Stimulated activated CD8-positive, alpha-beta memory T cell treated with anti-CD3 and anti-CD28 coated beads, Interleukin-15, amount 100 ng/mL, for 4 hours (primary cell): ENCODE measurements around the gene FBXO42.
"Not testable (repeated sequence)": the region's sequence is repeated elsewhere in the genome, so short reads cannot be mapped to it uniquely, and the experiment has no call there.

Source experiments
- DNase-seq, 2 donors: peaks; one replicate each; pipeline ENCODE4 v3.0.0-alpha.2; 2020; ENCODE audit warnings: low read depth in 2 of 2

Gene FBXO42

DNA sequence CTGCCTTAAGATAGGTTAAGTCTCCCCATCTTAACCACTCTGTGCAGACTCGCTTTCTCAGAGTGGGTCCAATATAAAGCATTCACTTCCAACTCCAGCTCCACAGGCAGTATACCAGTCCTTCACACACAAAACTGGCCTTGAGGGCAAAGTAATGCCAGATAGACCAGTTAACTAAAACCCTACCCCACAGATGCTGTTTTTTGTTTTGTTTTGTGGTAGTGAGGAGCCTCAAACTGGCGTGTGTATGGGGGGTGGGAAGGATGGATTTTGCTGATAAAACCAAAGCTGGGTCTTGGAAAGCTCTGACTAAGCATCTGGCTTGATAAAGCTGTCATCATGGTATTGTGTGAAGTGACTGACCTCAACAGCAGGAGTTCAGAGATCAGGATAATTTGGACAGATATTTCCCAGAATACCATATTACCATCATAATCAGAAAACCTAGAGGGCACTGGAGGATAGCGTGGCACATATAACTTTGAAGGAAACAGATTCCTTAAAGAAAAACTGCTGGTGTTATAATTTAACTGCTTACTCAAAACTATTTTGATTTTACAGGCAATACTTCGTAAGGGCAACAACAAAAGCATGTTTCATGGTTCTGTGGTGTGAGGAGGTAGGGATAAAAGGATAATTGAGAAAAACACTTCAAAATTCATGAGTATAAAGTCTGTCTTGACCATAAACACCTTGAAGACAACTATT, 85.7 kb downstream of the FBXO42 start:
- DNase-seq: no peak

DNA sequence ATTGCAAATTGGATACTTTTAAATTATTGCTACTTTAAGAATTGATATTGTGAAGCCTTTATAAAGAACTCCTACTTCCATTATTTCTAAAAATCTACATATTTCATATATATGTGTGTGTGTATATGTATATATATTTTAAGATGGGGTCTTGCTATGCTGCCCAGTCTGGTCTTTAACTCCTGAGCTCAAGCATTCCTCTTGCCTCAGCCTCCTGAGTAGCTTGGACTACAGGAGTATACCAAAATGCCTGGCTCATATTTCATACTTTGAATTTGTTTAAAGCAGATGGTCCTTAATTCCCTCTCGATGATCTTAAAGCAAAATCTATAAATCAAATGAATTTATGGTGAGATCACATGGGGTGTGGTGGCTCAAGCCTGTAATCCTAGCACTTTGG, 90.2 kb downstream of the FBXO42 start:
- no peak for DNase-seq

DNA sequence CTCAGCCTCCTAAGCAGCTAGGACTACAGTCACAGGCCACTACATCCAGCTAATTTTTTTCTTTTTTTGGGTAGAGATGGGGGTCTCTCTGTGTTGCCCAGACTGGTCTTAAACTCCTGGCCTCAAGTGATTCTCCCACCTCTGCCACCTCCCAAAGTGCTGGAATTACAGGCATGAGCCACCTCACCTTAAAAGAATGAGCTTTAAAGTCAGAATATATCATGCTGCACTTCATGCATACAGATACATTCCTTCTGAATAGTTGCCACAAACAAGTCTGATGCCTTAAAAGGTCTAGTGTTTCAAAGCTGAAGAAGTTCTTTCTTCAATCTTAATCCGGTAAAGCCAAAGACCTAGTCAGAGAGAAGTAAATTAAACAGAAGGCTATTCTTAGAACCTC, 91.5 kb downstream of the FBXO42 start:
- DNase-seq: no peak

DNA sequence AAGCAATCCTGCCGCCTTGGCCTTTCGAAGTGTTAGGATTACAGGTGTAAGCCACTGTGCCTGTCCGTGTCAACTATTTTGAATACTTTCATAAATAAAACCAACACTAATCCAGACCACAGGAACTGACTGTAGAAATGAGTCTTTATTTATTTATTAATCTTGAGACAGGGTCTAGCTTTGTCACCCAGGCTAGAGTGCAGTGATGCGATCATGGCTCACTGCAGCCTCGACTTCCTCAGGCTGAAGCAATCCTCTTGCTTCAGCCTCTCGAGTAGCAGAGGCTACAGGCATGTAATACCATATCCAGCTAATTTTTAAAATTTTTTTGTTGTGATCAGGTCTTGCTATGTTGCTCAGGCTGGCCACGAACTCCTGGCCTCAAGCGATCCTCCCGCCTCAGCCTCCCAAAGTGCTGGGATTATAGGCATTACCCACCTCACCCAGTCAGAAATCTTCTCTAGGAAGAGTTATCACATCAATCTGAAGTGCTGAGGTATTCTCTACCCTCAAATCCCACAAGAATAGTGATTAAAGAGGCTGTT, 93.6 kb downstream of the FBXO42 start:
- no peak for DNase-seq

DNA sequence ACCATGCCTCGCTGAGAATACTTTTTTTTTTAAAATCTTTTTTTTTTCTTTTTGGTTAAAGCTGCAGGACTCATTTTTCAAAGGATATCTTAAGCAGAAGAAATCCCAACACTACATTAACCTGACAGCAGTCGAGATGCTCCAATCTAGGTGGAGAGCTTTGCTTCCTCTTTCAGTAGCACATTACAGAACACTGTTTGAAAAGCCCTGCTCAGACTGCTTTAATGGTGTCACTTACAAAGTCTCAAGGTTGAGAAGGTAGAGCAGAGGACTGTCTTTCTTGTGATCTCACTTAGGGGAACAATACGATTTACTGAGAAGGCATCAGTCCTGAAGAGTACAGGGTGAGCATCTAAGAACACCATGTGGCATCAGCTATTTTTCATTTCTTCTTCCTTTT, 94.3 kb downstream of the FBXO42 start:
- DNase-seq: no peak

DNA sequence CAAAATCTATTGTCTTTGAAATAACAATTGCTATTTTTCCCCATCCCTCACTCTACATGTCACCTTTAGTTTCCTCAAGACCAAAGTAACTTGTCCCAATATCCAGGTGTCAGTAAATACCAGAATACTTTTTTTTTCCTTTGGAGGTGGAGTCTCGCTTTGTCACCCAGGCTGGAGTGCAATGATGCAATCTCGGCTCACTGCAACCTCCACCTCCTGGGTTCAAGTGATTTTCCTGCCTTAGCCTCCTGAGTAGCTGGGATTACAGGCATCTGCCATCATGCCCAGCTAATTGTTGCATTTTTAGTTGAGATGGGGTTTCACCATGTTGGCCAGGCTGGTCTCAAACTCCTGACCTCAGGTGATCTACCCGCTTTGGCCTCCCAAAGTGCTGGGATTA, 94.7 kb downstream of the FBXO42 start:
- not testable (repeated sequence) for DNase-seq

DNA sequence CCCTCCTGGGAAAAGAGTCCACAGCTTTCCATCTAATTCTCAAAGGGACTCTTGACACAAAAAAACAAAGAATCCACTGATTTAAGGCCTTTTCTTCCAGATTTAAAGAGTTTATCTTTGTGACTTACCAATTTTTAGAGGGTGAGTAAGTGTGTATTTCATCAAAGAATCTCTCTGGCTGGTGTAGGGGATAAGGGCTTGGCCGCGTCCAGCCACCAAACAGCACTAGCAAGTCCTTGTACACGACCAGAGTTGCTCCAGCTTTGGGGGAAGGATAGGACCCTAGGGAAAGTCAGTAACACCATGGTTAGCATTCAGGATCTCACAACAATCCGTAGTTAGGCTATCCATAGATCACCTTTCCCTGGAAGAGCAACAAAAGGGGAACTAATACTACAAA, 95.8 kb downstream of the FBXO42 start:
- DNase-seq: no peak

DNA sequence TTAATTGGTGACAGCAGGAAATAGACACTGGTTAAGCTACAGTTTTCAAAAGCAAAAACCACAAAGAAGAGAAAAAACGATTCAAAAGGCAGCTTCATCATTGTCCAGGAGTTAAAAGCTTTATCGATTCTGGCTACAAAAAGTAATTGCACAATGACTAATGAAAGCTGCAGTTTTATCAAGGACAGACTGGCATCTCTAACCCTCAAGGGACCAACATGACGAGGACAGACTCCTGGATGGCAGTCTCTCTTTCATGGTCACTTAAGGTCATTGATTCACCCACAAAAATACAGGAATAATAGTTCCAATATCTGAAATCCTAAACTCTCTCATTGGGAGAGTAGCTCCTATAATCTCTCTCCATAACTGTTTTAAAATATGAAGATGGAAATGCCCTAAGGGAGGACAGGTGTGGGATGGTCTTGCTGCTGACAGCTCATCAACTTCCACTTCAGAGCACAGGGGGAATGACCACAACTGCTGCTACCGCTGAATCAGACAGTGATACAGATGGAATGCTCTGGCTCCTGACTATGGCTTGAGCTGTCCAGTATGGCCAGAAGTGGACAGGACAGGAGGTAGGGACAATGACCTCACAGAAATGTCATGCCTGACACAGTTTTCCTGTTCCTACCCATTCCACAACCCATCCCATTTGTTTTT, 97.9 kb downstream of the FBXO42 start:
- DNase-seq: no peak

DNA sequence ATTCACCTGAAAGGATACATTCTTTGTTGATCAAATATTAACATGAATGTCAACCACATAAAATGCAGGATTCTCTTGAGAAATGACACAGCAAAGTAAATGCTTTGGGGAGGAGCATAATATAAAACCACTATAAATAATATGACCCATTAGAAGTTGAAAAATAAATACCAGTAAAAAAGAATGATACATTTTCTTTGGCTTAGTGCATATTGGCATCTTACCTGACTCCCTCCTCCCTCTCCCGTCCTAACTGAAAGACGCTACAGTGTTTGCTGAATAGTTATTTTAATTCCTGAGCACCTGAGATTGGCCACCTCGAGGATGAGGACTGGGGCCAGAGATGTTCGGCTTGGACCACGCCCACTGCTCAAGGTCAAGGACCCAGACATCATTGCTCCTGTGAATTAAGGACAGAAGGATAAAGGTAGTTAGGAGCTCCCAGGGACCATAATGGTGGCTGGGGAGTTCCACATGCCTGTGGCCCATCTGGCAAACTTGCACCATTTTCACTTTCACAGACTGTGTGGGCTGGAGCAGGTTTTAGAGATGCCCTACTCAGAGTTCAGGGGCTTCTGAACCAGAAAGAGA, 98.9 kb downstream of the FBXO42 start:
- no peak for DNase-seq

DNA sequence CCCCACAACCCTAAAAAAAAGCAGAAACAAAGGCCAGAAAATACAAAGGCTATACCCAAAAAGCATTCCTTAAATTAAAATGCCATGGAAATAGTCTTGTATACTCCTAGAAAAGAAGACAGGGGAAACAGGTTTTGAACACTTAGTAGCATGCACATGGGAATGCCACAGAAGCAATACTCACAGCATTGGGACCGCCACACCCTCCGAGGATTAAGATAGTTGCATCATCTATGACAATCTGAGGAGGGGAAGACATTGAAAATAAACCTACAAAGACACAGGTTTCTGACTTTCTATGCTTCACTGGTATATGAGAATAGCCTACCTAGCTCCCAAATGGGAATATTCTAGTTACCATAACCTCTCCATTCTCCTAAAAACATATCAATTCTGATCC, 99.4 kb downstream of the FBXO42 start:
- no peak for DNase-seq

DNA sequence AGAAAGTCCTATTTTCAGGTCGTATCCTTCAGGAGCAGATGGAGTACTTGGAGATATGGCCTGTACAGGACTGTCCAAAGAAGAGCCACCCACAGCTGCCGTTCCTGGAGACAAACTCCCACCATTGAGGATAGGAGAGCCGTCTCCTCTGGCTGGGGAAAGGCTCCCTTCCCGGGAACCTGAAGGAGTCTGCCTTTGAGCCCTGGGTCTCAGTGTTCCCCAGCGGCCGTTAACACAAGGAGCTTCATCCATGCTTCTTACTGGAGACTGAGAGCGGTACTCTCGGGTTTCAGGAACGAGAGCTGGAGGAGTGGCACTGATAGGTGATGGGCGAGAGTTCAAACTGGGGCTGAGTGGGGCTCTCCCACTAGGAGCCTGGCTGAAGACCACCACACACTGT, 100.9 kb downstream of the FBXO42 start:
- DNase-seq: no peak

DNA sequence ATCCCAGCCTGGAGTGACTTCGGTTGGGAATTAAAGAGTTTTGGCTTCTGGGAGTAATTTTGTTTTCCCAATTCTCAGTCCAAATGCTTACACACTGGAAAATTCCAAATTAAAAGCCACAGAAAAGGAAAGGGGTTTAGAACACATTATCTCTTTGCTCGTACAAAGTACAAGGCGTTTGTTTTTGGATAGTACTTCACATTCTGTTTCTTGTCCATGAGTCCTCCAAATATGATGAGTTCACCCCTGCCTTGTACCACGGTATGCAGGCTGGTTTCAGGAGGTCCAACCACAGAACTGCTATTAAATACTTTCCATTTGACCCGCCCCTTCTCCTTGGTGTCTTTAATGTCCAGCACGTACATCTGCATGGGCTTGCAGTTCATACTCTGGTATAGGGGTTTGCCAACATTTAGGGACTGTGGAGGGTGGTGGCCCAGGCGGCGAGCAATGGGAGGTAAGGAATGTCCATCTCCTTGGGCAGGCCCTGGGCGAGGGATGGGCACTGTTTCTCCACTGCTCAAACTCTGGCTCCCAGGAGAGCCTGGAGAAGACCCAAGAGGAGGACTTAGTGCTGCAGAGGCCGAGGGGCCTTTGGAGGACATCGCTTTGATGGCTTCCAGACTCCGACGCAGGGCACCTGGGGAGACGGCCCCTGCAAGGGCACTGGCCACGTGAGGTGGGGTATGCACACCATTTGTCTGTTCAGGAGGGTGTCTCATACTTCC, 101.6 kb downstream of the FBXO42 start:
- DNase-seq: no peak

DNA sequence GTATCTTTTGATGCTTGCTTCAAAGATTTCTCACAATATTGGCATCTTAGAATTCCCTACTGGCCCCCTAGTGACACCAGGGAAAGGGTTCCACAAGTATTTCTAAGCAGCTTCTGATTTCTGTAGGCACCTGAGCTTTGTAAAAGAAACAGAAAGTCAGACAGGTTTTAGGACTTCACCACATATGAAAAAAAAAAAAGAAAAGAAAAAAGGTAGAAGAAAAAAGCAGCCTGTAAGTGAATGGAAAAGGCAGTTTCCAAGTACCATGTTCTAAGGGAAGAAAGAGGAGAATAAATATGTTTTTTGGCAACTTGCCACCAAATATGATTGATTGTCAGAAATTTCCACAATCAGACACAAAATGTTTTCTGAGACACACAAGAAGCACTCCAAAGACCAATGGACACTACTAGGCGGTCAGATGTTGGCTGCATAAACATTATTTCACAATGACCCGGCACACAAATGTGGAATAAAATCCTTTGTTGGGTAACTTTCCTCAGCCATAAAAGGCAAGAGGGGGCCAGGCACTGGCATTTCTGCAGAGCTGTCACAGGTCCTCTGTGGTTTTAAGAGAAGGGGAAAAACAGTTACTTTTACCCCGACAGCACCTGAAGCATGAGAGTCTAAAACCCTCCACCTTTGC, 102.6 kb downstream of the FBXO42 start:
- no peak for DNase-seq

DNA sequence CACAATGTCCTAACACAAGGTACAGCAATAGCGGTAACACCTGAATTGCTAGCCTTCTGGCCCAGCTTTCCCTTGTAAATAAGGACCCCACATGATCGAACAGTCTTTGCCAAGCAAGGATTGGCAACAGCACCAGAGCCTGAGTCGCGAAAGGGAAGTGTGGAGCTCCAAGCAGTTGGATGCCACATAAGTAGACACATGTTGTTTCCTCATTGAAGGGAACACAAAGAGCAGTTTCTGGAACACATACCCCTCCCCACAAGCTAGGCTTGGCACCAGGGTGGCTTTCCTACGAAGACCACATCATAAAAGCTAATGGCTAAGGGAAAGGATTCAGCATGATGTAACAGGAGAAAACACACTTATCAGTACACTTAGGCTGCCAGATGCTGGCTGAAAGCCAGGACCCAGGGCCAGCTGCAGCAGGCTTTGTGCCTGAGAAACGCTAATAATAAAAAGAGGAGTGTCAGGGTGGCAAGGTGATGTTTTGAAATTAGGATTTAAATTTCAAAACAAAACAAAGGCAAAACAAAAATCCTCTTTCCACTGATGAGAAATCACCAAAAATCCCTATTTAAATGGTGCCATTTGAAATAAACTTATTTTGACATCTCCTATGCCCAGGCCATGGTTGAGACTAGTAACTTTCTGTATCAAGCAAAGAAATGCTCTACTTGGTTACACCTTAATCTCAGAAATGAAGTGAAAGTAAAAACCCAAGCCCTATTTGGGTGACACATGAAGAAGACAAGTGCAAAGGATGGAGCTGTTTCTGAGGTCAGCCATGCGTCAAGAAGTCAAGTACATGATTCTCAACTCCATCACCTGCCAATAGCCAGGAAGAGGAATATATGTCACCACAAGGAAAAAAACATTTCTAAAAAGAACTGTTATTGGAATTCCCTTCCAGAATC, 103.4 kb downstream of the FBXO42 start:
- no peak for DNase-seq

DNA sequence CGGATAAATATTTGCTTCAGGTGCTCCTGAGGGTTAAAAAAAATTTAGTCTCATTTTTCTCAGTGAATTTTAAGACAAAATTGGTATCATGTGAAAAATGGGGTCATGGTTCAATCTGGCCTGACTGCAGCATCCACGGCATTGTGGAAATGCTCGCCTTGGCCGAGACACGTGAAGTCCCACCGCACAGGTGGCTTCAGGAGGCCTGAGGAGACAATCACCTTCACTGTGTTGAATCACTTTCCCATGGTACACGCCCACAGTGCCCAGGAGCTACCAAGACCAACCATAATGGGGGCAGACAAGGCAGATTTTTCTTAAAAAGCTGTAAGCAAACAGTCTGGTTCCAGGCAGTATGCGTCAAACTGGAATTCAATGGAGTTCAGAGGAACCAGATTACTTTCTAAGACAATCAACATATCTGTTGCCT, 104.3 kb downstream of the FBXO42 start:
- DNase-seq: no peak

DNA sequence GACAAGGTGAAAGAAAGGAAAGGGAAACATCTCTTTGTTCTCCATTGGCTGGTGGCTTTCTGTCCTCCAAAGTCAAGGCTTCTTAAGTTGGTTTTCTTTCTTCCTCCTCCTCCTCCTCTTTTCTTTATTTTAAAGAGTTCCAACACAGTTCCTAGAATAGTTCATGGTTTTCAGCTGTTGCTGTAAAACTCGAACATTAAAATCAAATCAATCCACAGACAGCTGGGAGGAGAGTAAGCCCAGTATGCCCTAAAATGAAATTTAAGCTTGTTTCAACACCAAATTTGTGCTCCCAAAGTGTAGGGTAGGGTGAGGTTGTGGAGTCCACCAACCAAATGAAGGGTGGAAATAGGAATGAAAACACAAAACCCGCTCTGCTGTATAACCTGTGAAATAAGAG, 104.8 kb downstream of the FBXO42 start:
- no peak for DNase-seq

DNA sequence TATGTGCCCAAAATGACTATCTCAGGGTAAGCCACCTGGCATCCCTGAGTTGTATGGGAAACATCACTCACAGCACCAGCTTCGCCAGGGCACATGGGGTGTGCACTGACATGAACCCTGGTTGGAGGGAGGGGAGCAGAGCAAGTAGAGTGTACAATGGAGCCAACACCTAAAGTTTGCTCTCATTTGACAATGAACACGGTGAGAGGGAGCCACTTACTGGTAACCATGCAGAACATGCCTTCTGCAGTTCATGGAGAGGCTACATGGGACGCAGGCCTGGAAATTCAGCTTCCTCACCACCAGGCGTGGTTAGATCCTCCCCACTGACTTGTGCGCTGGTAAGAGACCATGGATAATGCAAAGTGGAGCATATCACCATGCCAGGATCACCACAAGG, 105.3 kb downstream of the FBXO42 start:
- no peak for DNase-seq

DNA sequence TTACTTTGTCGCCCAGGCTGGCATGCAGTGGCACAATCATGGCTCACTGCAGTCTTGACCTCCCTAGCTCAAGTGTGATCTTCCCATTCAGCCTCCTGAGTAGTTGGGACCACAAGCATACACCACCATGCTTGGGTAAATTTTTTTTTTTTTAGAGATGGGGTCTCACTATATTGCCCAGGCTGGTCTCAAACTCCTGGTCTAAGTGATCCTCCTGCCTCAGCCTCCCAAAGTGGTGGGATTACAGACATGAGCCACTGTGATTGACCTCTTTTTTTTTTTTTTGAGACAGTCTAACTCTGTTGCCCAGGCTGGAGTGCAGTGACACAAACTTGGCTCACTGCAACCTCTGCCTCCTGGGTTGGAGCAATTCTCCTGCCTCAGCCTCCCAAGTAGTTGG, 106.0 kb downstream of the FBXO42 start:
- DNase-seq: not testable (repeated sequence)

DNA sequence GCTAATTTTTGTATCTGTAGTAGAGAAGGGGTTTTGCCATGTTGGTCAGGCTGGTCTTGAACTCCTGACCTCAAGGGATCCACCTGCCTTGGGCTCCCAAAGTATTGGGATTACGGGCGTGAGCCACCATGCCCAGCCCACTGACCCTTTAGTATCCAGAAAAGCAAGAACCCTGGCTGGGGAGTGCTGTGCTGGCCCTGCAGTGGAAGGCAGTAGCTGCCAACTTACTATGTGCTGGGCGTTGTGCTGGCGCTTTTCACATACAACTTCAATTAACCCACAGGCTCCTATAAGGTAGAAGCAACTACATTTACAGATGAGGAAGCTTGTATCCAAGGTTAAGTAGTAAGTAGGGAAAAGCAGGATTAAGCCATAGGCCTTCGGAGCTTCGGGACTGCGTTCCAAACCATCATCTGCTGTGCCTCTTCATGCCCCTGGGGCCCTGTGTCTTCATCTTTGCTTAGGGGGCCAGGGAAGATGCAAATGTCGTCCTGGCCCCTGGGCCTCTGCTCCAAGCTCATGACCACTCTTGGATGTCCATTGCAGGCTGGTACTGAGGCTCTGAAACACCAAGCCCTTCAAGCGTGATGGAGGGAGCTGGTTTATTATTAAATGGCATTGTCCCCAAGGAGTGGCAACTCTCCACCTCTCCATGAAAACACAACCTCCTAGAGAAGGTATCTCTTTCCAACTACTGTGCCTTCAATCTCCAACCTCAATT, 106.6 kb downstream of the FBXO42 start:
- no peak for DNase-seq

DNA sequence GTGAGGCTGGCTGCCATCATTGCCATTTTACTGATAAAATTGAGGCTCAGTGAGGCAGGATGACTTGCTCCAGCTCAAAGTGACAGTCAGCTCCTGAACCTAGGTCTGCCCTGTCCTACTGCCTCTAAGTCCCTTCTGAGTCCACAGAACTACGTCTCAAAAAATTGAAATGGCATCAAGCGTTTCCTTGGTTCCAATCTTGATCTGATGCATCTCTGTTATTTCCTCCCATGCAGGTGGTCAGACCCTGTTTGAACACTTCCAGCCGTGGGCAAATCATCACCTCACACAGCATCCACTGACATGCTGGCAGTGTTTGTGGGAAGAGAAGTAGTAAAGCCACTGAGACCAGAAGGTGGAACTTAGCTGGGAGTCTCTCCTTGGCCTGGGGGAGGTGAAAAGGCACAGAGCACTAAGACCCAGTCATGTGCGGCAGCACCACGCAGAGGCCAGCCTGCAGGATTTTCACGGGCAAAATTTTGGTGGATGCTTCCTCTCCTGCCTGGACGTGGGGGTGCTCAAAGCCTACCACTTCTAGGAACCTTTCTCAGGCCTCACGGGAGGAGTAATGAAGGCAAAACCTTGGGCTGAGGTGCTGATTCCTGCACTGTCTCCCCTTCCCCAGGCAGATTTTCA, 107.5 kb downstream of the FBXO42 start:
- DNase-seq: no peak
